ENCODE results near the gene CABP4. TPM values are rescaled to one million over a fixed set of nuclear protein-coding genes. Genes with fewer than 3 reads are reported as not detected.

Gene CABP4
- polyA plus RNA-seq, 3 donors: 0.33 to 1.1 (median 0.64) TPM

DNA sequence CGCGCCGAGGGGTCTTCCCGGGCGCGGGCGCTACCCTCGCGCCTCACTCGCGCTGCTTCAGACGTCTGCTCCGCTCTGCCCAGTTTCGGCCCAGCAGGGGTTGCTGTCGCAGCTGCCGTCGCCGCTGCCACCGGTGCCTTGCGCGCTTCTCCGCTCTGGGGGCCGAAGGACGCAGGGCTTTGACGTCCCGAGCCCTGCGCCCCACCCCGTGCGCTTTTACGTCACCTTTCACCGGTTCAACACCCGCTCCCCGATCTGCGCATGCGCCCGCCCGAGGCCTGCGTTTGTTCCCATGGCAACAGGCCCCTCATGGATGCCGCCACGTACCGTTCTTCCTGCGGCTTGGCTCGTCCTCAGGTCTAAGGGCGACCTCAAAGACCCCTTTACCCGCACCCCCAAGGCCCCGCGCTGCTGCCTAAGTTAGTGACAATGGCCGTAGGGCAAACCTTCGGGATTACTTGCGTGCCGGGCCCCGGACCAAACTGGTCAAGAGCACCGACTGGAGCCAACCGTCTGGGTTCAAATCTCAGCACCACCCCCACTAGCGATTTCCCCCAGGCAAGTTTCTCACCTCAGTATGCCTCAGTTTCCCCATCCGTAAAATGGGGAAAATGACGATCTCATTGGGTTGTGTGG, 53.5 kb downstream of the CABP4 start:
- peak; percentile 96 for DNase-seq

GRCh38 chr11:67510023-67510345, 54.8 kb downstream of the CABP4 start:
- DNase-seq: no peak

Other genes with a start within 250 kb of the CABP4 start
- gene GRK2, start 188.9 kb upstream of the CABP4 start, polyA plus RNA-seq (ENCODE audit: insufficient read length in 3 of 3): 10 to 100 TPM; 57.6 to 65.4 (median 64.2) TPM
- gene ANKRD13D, start 166.1 kb upstream of the CABP4 start, polyA plus RNA-seq (ENCODE audit: insufficient read length in 3 of 3): 10 to 100 TPM; 27.6 to 53.8 (median 44.8) TPM
- gene SSH3, start 151.8 kb upstream of the CABP4 start, polyA plus RNA-seq (ENCODE audit: insufficient read length in 3 of 3): 10 to 100 TPM; 26.5 to 31.0 (median 29.8) TPM
- gene POLD4, start 101.8 kb upstream of the CABP4 start, polyA plus RNA-seq (ENCODE audit: insufficient read length in 3 of 3): 10 to 100 TPM; 29.3 to 37.4 (median 32.8) TPM
- gene CLCF1, start 81.8 kb upstream of the CABP4 start, polyA plus RNA-seq (ENCODE audit: insufficient read length in 3 of 3): 1 to 10 TPM; 4.8 to 8.1 (median 8.0) TPM
- gene RAD9A, start 63.4 kb upstream of the CABP4 start, polyA plus RNA-seq (ENCODE audit: insufficient read length in 3 of 3): 10 to 100 TPM; 27.0 to 38.0 (median 29.7) TPM
- gene PPP1CA, start 53.5 kb upstream of the CABP4 start, polyA plus RNA-seq (ENCODE audit: insufficient read length in 3 of 3): 100 to 1,000 TPM; 161 to 179 (median 176) TPM
- 10 to 100 TPM in 2 of 3 donors, 1 to 10 TPM in 1; 6.2 to 10.7 (median 10.0) TPM for gene TBC1D10C, start 51.3 kb upstream of the CABP4 start, polyA plus RNA-seq (ENCODE audit: insufficient read length in 3 of 3)
- 1 to 10 TPM; 1.9 to 5.2 (median 4.1) TPM for gene CARNS1, start 39.7 kb upstream of the CABP4 start, polyA plus RNA-seq (ENCODE audit: insufficient read length in 3 of 3)
- 10 to 100 TPM; 39.7 to 51.2 (median 48.3) TPM for gene RPS6KB2, start 26.9 kb upstream of the CABP4 start, polyA plus RNA-seq (ENCODE audit: insufficient read length in 3 of 3)
- gene PTPRCAP, start 17.7 kb upstream of the CABP4 start, polyA plus RNA-seq (ENCODE audit: insufficient read length in 3 of 3): 1 to 10 TPM; 2.1 to 3.6 (median 2.9) TPM
- 10 to 100 TPM; 78.2 to 88.3 (median 85.8) TPM for gene CORO1B, start 11.9 kb upstream of the CABP4 start, polyA plus RNA-seq (ENCODE audit: insufficient read length in 3 of 3)
- under 1 TPM in 1 of 3 donors, not detected in 2; 0.07 TPM for gene GPR152, start 2.6 kb upstream of the CABP4 start, polyA plus RNA-seq (ENCODE audit: insufficient read length in 3 of 3)
- gene TMEM134, start 13.9 kb downstream of the CABP4 start, polyA plus RNA-seq (ENCODE audit: insufficient read length in 3 of 3): 10 to 100 TPM; 66.5 to 80.1 (median 72.8) TPM
- gene AIP, start 27.7 kb downstream of the CABP4 start, polyA plus RNA-seq (ENCODE audit: insufficient read length in 3 of 3): 10 to 100 TPM; 57.8 to 73.4 (median 65.9) TPM
- 10 to 100 TPM; 33.3 to 41.5 (median 35.4) TPM for gene PITPNM1, start 50.0 kb downstream of the CABP4 start, polyA plus RNA-seq (ENCODE audit: insufficient read length in 3 of 3)
- gene CDK2AP2, start 52.8 kb downstream of the CABP4 start, polyA plus RNA-seq (ENCODE audit: insufficient read length in 3 of 3): 10 to 100 TPM; 55.7 to 61.8 (median 58.3) TPM
- gene CABP2, start 68.1 kb downstream of the CABP4 start, polyA plus RNA-seq (ENCODE audit: insufficient read length in 3 of 3): under 1 TPM; 0.26 to 0.49 (median 0.40) TPM
- gene GSTP1, start 128.5 kb downstream of the CABP4 start, polyA plus RNA-seq (ENCODE audit: insufficient read length in 3 of 3): 100 to 1,000 TPM; 728 to 847 (median 806) TPM
- gene NDUFV1, start 151.6 kb downstream of the CABP4 start, polyA plus RNA-seq (ENCODE audit: insufficient read length in 3 of 3): 100 to 1,000 TPM; 194 to 244 (median 244) TPM
- gene NUDT8, start 174.6 kb downstream of the CABP4 start, polyA plus RNA-seq (ENCODE audit: insufficient read length in 3 of 3): 1 to 10 TPM; 5.7 to 6.8 (median 6.7) TPM
- gene TBX10, start 184.4 kb downstream of the CABP4 start, polyA plus RNA-seq (ENCODE audit: insufficient read length in 3 of 3): under 1 TPM in 1 of 3 donors, not detected in 2; 0.15 TPM
- 10 to 100 TPM; 31.3 to 36.3 (median 34.0) TPM for gene ACY3, start 195.4 kb downstream of the CABP4 start, polyA plus RNA-seq (ENCODE audit: insufficient read length in 3 of 3)
- gene ALDH3B2, start 219.3 kb downstream of the CABP4 start, polyA plus RNA-seq (ENCODE audit: insufficient read length in 3 of 3): 1 to 10 TPM; 3.2 to 4.6 (median 3.8) TPM

All from renal pelvis (tissue), 4 donors.